ENCODE results near the gene MIGA2.

DNA sequence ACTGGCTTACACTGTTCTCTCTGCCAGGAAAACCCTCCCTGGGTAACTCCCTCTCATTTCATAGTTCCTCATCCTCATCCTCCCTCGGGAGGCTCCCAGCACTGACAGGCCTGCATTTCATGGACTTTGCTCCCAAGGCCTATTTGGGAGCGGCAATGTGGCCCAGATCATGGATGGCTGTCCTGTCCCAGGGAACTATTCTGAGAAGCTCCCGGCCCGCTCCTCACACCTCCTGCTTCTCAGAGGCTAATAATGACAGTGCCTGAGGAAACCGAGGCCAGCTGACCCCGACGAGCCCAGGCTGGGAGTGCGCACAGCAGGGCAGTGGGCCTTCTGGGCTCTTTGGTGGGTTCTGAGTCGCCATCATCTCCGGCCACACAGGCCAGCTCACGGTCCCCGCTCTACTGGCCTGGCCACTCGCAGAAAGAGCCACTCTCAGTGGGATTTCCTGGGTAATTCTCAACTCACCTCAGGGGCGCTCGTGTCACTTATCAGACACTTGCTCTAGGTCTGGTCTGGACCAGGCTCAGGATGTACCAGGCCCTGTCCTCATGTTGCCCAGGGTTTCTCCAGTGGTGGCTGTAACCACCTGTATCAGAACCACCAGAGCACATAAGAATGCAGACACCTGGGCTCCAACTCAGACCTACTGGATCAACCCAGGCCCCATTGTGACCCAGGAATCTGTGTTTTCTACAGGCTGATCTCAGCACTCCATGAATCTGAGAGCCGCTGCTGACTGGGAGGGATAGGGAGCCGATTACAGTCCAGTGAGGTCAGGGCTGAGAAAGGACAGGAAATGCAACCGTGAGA lies 42.5 kb downstream of the MIGA2 start:
- TF ChIP-seq, protein P1, sequence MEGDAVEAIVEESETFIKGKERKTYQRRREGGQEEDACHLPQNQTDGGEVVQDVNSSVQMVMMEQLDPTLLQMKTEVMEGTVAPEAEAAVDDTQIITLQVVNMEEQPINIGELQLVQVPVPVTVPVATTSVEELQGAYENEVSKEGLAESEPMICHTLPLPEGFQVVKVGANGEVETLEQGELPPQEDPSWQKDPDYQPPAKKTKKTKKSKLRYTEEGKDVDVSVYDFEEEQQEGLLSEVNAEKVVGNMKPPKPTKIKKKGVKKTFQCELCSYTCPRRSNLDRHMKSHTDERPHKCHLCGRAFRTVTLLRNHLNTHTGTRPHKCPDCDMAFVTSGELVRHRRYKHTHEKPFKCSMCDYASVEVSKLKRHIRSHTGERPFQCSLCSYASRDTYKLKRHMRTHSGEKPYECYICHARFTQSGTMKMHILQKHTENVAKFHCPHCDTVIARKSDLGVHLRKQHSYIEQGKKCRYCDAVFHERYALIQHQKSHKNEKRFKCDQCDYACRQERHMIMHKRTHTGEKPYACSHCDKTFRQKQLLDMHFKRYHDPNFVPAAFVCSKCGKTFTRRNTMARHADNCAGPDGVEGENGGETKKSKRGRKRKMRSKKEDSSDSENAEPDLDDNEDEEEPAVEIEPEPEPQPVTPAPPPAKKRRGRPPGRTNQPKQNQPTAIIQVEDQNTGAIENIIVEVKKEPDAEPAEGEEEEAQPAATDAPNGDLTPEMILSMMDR (conservative IDR thresholded peaks at IDR 0.05 in 1 of 2, IDR thresholded peaks at IDR 0.05 in 1 of 2; ENCODE audit: extremely low read depth in 1 of 2, insufficient read depth in 1 of 2, low read depth in 1 of 2, low read length in 2 of 2), result no peak
- no peak for TF ChIP-seq EZH2 (IDR thresholded peaks at IDR 0.05; ENCODE audit: borderline replicate concordance, low read length)

Measured in mammary epithelial cell (primary cell).